ENCODE data around the gene STXBP6.
"Not testable (repeated sequence)": the region's sequence is repeated elsewhere in the genome, so short reads cannot be mapped to it uniquely, and the experiment has no call there.

The STXBP6 gene

DNA sequence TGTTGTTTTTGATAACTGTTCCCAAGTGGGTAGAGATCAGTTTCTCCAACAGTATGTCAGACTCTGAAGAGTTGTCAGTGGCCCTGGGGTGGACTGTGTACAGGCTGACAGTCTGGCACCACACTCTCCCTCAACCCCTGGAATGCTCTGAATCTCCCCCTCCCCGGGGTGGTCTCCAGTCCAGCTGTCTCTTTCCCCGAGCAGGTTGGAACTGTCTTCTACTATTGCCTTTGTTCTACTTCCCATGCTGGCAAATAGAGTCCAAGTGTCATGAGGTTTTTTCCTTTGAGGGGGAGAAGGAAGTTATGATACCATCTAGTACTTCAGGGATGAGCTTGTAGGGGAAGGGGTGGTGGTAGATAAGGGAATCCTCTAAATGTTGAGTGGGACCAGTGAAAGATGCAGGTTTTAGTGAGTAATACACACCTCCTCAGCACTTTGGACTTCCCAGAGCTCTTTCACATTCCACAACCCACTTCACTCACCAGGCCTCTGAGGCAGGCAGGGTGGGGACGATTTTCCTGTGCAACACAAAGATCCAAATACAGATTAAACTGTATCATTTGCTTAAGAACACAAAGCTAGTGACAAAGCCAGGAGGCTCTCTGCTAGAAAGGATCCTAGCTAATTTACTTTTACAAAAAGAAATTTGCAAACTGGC lies 245.3 kb downstream of the STXBP6 start:
- H3K4me1 Mint-ChIP-seq, result no peaks in the 10 kb centered on the region
- H3K4me3 Mint-ChIP-seq, result no peak overlapping the region
- H3K27me3 Mint-ChIP-seq, result peaks cover 13% of the 10 kb centered on the region
- H3K27ac Mint-ChIP-seq, result no peak overlapping the region
- no peak for DNase-seq
- no peak for ATAC-seq
- H3K36me3 Mint-ChIP-seq (ENCODE audit: low read depth), result no peaks in the 10 kb centered on the region
- H3K9me3 Mint-ChIP-seq, result no peaks in the 10 kb centered on the region

DNA sequence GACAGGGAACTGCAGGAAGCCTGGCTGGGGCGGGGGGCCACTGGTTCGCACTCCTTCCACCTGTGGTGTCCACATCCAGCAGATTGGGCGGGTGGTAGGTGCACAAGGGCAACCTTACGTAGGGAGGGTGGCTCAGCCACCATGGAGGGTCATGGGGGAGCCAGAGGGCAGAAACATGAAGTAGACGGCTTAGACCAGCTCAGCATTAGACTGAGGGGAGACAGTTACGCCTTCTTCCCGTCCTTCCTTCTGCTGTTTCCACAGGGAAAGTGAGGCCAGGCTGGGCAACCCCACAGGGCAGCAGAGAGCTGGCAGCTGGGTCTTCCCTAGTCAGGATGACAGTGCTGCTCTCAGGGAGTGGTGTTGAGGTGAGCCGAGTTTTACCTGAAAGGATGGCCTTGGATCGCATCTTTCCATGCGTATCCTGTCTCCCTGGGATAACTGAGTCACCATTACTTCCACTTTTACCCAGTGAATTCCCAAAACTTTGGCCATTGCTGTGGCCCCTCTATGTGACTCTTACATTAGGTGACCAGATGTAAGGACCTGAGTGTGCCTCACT lies 245.9 kb downstream of the STXBP6 start:
- no peak for ATAC-seq
- H3K9me3 Mint-ChIP-seq, result no peaks in the 10 kb centered on the region
- no peaks in the 10 kb centered on the region for H3K36me3 Mint-ChIP-seq (ENCODE audit: low read depth)
- H3K4me1 Mint-ChIP-seq, result peaks cover 2% of the 10 kb centered on the region
- H3K4me3 Mint-ChIP-seq, result no peak overlapping the region
- peaks cover 9% of the 10 kb centered on the region for H3K27me3 Mint-ChIP-seq
- DNase-seq, result no peak
- no peak overlapping the region for H3K27ac Mint-ChIP-seq

- not testable (repeated sequence) for DNase-seq; H3K9me3 Mint-ChIP-seq; ATAC-seq; H3K27ac Mint-ChIP-seq; H3K36me3 Mint-ChIP-seq (ENCODE audit: low read depth); H3K27me3 Mint-ChIP-seq; H3K4me1 Mint-ChIP-seq; H3K4me3 Mint-ChIP-seq
Observed at GRCh38 chr14:24803426-24803825, 246.5 kb downstream of the STXBP6 start.

DNA sequence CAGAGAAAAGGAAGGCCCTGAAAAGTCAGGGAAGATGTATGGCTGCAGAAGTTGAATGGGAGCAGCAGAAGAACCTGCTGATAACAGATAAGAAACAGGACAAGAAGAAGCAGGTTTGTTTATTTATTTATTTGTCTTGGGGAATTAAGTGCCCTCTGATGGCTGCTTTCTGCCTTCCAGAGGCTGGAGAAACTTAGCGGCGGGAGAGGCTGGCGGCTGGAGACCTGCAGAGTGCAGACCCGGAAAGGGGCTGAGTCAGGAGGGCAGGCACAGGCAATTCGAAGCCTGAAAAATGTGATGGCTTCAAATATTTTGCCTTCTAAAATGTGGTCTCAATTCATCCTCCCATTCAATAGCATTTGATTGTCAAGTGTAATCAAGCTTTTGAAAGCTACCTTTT lies 247.7 kb downstream of the STXBP6 start:
- ATAC-seq (no peak), DNase-seq (no peak)
- no peaks in the 10 kb centered on the region for H3K36me3 Mint-ChIP-seq (ENCODE audit: low read depth)
- peaks cover 3% of the 10 kb centered on the region for H3K4me1 Mint-ChIP-seq
- no peaks in the 10 kb centered on the region for H3K9me3 Mint-ChIP-seq
- peaks cover 6% of the 10 kb centered on the region for H3K27me3 Mint-ChIP-seq
- H3K4me3 Mint-ChIP-seq, result no peak overlapping the region
- no peak overlapping the region for H3K27ac Mint-ChIP-seq

DNA sequence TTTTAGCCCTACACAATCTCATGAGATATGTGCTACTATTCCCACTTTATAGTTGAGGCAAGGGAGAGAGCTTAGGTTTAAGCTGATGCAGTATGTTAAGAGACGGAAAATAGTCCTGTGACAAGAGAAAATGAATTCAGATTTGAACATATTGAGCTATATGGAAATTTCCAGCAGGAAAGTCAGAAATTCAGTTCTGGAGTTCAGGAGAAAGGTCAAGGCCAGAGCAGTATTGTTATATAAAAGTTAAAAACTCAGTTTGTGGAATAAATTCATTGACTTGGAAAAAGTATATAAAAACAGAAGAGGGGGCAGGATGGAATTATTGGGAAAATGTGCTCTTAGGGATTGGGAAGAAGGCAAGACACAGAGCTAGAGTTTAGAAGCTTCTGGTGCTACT lies 248.9 kb downstream of the STXBP6 start:
- DNase-seq, result no peak
- peaks cover 5% of the 10 kb centered on the region for H3K27me3 Mint-ChIP-seq
- H3K36me3 Mint-ChIP-seq (ENCODE audit: low read depth), result no peaks in the 10 kb centered on the region
- no peak overlapping the region for H3K4me3 Mint-ChIP-seq
- ATAC-seq, result no peak
- no peaks in the 10 kb centered on the region for H3K9me3 Mint-ChIP-seq
- H3K27ac Mint-ChIP-seq, result no peak overlapping the region
- peaks cover 3% of the 10 kb centered on the region for H3K4me1 Mint-ChIP-seq

- H3K4me3 Mint-ChIP-seq, result no peak overlapping the region
- no peaks in the 10 kb centered on the region for H3K9me3 Mint-ChIP-seq
- ATAC-seq (no peak), DNase-seq (no peak)
- H3K36me3 Mint-ChIP-seq (ENCODE audit: low read depth), result no peaks in the 10 kb centered on the region
- H3K27me3 Mint-ChIP-seq, result peaks cover 5% of the 10 kb centered on the region
- H3K4me1 Mint-ChIP-seq, result peaks cover 3% of the 10 kb centered on the region
- no peak overlapping the region for H3K27ac Mint-ChIP-seq
Observed at GRCh38 chr14:24798911-24799462, 251.0 kb downstream of the STXBP6 start.

GRCh38 chr14:24795406-24795805 lies 254.5 kb downstream of the STXBP6 start:
- Mint-ChIP-seq H3K27me3 (peaks cover 7% of the 10 kb centered on the region), H3K27ac (no peak overlapping the region), H3K4me3 (no peak overlapping the region), H3K4me1 (peaks cover 3% of the 10 kb centered on the region), H3K36me3 (ENCODE audit: low read depth) (no peaks in the 10 kb centered on the region), H3K9me3 (no peaks in the 10 kb centered on the region)
- ATAC-seq (no peak), DNase-seq (no peak)

GRCh38 chr14:24794644-24795305 lies 255.2 kb downstream of the STXBP6 start:
- no peak overlapping the region for H3K27ac Mint-ChIP-seq
- no peaks in the 10 kb centered on the region for H3K36me3 Mint-ChIP-seq (ENCODE audit: low read depth)
- peaks cover 3% of the 10 kb centered on the region for H3K4me1 Mint-ChIP-seq
- H3K4me3 Mint-ChIP-seq, result no peak overlapping the region
- DNase-seq (no peak), ATAC-seq (no peak)
- peaks cover 2% of the 10 kb centered on the region for H3K27me3 Mint-ChIP-seq
- no peaks in the 10 kb centered on the region for H3K9me3 Mint-ChIP-seq

DNA sequence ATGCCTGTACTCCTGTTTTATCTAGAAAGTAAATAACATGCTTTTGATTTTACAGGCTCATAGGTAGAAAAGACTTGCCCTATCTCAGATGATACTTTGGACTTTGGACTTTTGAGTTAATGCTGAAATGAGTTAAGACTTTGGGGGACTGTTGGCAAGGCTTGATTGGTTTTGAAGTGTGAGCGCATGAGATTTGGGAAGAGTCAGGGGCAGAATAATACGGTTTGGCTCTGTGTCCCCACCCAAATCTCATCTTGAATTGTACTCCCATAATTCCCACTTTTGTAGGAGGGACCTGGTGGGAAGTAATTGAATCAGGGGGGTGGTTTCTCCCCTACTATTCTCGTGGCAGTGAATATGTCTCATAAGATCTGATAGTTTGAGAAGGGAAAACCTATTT lies 259.8 kb downstream of the STXBP6 start:
- no peak for DNase-seq
- Mint-ChIP-seq H3K27ac (no peak overlapping the region), H3K4me1 (no peaks in the 10 kb centered on the region), H3K9me3 (no peaks in the 10 kb centered on the region), H3K4me3 (no peak overlapping the region), H3K27me3 (peaks cover 5% of the 10 kb centered on the region), H3K36me3 (ENCODE audit: low read depth) (no peaks in the 10 kb centered on the region)
- no peak for ATAC-seq

DNA sequence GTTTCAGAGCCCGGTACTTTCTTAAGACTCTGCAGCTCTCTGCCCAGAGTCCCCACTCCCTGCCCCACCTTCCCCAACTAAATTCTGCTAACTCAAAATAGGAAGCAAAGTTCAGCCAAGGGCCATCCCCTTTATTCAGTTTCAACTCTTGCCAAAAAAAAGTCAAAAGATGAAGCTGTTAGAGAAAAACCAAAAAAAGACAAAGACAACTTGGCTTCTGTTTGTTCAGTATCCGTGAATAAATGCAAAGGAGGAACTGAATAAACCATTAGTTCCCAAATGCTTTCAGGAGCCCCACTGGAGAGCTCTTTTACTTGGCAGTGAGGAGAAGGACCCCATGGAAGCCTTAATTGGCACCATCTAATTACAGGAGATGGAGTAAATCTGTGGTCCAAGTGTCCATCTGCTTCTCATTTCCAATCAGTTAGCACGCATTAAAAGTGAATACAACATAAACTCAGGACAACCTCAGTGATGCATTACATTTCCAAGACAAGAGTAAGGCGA lies 260.5 kb downstream of the STXBP6 start:
- Mint-ChIP-seq H3K27ac (no peak overlapping the region), H3K27me3 (peaks cover 5% of the 10 kb centered on the region), H3K4me1 (no peaks in the 10 kb centered on the region), H3K4me3 (no peak overlapping the region), H3K36me3 (ENCODE audit: low read depth) (no peaks in the 10 kb centered on the region), H3K9me3 (no peaks in the 10 kb centered on the region)
- ATAC-seq (no peak), DNase-seq (no peak)

GRCh38 chr14:24785698-24786097 lies 264.2 kb downstream of the STXBP6 start:
- Mint-ChIP-seq H3K4me3 (no peak overlapping the region), H3K9me3 (no peaks in the 10 kb centered on the region), H3K27ac (no peak overlapping the region), H3K36me3 (ENCODE audit: low read depth) (no peaks in the 10 kb centered on the region), H3K4me1 (no peaks in the 10 kb centered on the region), H3K27me3 (peaks cover 3% of the 10 kb centered on the region)
- ATAC-seq, result no peak
- DNase-seq, result no peak

GRCh38 chr14:24784981-24785380 lies 265.0 kb downstream of the STXBP6 start:
- H3K4me3 Mint-ChIP-seq, result no peak overlapping the region
- ATAC-seq, result no peak
- no peaks in the 10 kb centered on the region for H3K36me3 Mint-ChIP-seq (ENCODE audit: low read depth)
- H3K9me3 Mint-ChIP-seq, result no peaks in the 10 kb centered on the region
- no peak for DNase-seq
- no peak overlapping the region for H3K27ac Mint-ChIP-seq
- peaks cover 3% of the 10 kb centered on the region for H3K27me3 Mint-ChIP-seq
- no peaks in the 10 kb centered on the region for H3K4me1 Mint-ChIP-seq

GRCh38 chr14:24783791-24784190 lies 266.2 kb downstream of the STXBP6 start:
- no peak for DNase-seq

GRCh38 chr14:24780281-24780680 lies 269.7 kb downstream of the STXBP6 start:
- Mint-ChIP-seq H3K27ac (no peak overlapping the region), H3K27me3 (no peaks in the 10 kb centered on the region), H3K4me3 (no peak overlapping the region), H3K36me3 (ENCODE audit: low read depth) (no peaks in the 10 kb centered on the region), H3K4me1 (no peaks in the 10 kb centered on the region), H3K9me3 (no peaks in the 10 kb centered on the region)
- ATAC-seq (no peak), DNase-seq (no peak)

More at GRCh38 chr14:24783791-24784190, 266.2 kb downstream of the STXBP6 start:
- Mint-ChIP-seq H3K4me1 (no peaks in the 10 kb centered on the region), H3K36me3 (ENCODE audit: low read depth) (no peaks in the 10 kb centered on the region), H3K27ac (no peak overlapping the region), H3K9me3 (no peaks in the 10 kb centered on the region), H3K27me3 (peaks cover 3% of the 10 kb centered on the region), H3K4me3 (no peak overlapping the region)
- ATAC-seq, result no peak

GRCh38 chr14:24777678-24778077 lies 272.3 kb downstream of the STXBP6 start:
- H3K27me3 Mint-ChIP-seq, result peaks cover 8% of the 10 kb centered on the region
- H3K36me3 Mint-ChIP-seq (ENCODE audit: low read depth), result no peaks in the 10 kb centered on the region
- no peak for DNase-seq
- no peaks in the 10 kb centered on the region for H3K4me1 Mint-ChIP-seq
- ATAC-seq, result no peak
- H3K4me3 Mint-ChIP-seq, result no peak overlapping the region
- no peak overlapping the region for H3K27ac Mint-ChIP-seq
- H3K9me3 Mint-ChIP-seq, result no peaks in the 10 kb centered on the region

All from activated naive CD8-positive, alpha-beta T cell treated with anti-CD3 and anti-CD28 coated beads, Interleukin-2, amount 50 U/mL, for 24 hours (primary cell).